Ishikawa (cell line): Measurements from ENCODE around the gene OPTN.
A peak's percentile ranks its signal among the peaks of the same experiment; 100 is the strongest.

ENCODE experiments used
- CEBPB ChIP-seq: IDR thresholded peaks from 2 replicates; pipeline ENCODE4 v1.6.1; 2012
- CREB1 ChIP-seq: IDR thresholded peaks from 2 replicates; pipeline ENCODE4 v1.6.1; 2012; ENCODE audit warnings: low read depth
- EGR1 ChIP-seq: IDR thresholded peaks from 2 replicates; pipeline ENCODE4 v1.6.1; 2012
- EP300 ChIP-seq: IDR thresholded peaks from 2 replicates; pipeline ENCODE4 v1.6.1; 2012; ENCODE audit warnings: borderline replicate concordance
- FOXM1 ChIP-seq: IDR thresholded peaks from 2 replicates; pipeline ENCODE4 v1.6.1; 2012; ENCODE audit warnings: low read depth, borderline replicate concordance
- NFIC ChIP-seq: IDR thresholded peaks from 2 replicates; pipeline ENCODE4 v1.6.1; 2012
- RAD21 ChIP-seq: IDR thresholded peaks from 2 replicates; pipeline ENCODE4 v1.6.1; 2012; ENCODE audit warnings: low read depth
- TAF1 ChIP-seq: IDR thresholded peaks from 2 replicates; pipeline ENCODE4 v1.6.1; 2012; ENCODE audit warnings: low read depth, mild to moderate bottlenecking
- TCF12 ChIP-seq: IDR thresholded peaks from 2 replicates; pipeline ENCODE4 v1.6.1; 2012; ENCODE audit warnings: low read depth
- TEAD4 ChIP-seq: IDR thresholded peaks from 2 replicates; pipeline ENCODE4 v1.6.1; 2012
- YY1 ChIP-seq: IDR thresholded peaks from 2 replicates; pipeline ENCODE4 v1.6.1; 2012; ENCODE audit warnings: low read depth
- ZBTB7A ChIP-seq: IDR thresholded peaks from 2 replicates; pipeline ENCODE4 v1.6.1; 2012; ENCODE audit warnings: low read depth
- TF ChIP-seq, protein P1 (sequence below): IDR thresholded peaks from 2 replicates; pipeline ENCODE4 v1.6.1; 2012
- TF ChIP-seq, protein P2 (sequence below): IDR thresholded peaks from 2 replicates; pipeline ENCODE4 v1.6.1; 2012
- TF ChIP-seq, protein P3 (sequence below): IDR thresholded peaks from 2 replicates; pipeline ENCODE4 v1.6.1; 2012; ENCODE audit warnings: low read depth, mild to moderate bottlenecking

OPTN gene

DNA sequence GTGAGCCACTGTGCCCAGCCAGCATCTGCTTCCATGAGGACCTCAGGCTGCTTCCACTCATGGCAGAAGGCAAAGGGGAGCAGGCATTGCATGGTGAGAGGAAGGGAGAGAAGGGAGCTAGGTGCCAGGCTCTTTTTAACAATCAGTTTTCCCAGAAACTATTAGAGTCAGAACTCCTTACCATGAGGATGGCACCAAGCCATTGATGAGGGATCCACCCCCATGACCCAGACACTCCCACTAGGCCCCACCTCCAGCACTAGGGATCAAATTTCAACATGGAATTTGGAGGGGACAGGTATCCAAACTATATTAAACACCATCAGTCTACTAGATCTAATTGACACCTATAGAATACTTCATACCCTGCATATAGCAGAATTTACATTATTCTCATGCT is 47.2 kb downstream of the OPTN start:
- TF ChIP-seq CREB1 (no peak), TEAD4 (no peak), FOXM1 (no peak), YY1 (no peak), EP300 (no peak), TAF1 (no peak), EGR1 (no peak), ZBTB7A (no peak), CEBPB (no peak), RAD21 (no peak), TCF12 (no peak), NFIC (no peak)
- TF ChIP-seq, protein P1, sequence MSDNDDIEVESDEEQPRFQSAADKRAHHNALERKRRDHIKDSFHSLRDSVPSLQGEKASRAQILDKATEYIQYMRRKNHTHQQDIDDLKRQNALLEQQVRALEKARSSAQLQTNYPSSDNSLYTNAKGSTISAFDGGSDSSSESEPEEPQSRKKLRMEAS: no peak
- TF ChIP-seq, protein P2, sequence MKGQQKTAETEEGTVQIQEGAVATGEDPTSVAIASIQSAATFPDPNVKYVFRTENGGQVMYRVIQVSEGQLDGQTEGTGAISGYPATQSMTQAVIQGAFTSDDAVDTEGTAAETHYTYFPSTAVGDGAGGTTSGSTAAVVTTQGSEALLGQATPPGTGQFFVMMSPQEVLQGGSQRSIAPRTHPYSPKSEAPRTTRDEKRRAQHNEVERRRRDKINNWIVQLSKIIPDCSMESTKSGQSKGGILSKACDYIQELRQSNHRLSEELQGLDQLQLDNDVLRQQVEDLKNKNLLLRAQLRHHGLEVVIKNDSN: no peak
- TF ChIP-seq, protein P3, sequence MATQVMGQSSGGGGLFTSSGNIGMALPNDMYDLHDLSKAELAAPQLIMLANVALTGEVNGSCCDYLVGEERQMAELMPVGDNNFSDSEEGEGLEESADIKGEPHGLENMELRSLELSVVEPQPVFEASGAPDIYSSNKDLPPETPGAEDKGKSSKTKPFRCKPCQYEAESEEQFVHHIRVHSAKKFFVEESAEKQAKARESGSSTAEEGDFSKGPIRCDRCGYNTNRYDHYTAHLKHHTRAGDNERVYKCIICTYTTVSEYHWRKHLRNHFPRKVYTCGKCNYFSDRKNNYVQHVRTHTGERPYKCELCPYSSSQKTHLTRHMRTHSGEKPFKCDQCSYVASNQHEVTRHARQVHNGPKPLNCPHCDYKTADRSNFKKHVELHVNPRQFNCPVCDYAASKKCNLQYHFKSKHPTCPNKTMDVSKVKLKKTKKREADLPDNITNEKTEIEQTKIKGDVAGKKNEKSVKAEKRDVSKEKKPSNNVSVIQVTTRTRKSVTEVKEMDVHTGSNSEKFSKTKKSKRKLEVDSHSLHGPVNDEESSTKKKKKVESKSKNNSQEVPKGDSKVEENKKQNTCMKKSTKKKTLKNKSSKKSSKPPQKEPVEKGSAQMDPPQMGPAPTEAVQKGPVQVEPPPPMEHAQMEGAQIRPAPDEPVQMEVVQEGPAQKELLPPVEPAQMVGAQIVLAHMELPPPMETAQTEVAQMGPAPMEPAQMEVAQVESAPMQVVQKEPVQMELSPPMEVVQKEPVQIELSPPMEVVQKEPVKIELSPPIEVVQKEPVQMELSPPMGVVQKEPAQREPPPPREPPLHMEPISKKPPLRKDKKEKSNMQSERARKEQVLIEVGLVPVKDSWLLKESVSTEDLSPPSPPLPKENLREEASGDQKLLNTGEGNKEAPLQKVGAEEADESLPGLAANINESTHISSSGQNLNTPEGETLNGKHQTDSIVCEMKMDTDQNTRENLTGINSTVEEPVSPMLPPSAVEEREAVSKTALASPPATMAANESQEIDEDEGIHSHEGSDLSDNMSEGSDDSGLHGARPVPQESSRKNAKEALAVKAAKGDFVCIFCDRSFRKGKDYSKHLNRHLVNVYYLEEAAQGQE: no peak

DNA sequence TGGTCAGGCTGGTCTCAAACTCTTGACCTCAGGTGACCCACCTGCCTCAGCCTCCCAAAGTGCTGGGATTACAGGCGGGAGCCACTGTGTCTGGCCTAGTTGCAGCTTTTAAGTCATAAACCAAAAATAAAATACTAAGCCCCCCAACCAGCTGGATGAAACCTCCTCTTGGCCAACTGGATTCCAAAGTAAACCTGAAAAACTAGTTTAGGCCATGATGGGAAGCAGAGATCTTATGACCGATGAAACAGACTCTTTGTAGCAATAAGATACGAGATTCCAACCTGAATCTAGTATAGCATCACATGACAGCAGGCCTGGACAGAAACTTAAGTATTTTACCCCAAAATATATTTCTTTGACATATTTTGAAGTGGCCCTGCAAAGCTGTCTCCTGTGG is 52.3 kb downstream of the OPTN start:
- TF ChIP-seq TCF12: no peak
- no peak for TF ChIP-seq ZBTB7A
- TF ChIP-seq, protein P3: no peak
- TF ChIP-seq EGR1: no peak
- TF ChIP-seq, protein P1: no peak
- TF ChIP-seq CEBPB: no peak
- no peak for TF ChIP-seq RAD21
- no peak for TF ChIP-seq TAF1
- TF ChIP-seq, protein P2: no peak
- TF ChIP-seq EP300: no peak
- TF ChIP-seq TEAD4: no peak
- no peak for TF ChIP-seq YY1
- no peak for TF ChIP-seq NFIC
- TF ChIP-seq CREB1: no peak
- no peak for TF ChIP-seq FOXM1

DNA sequence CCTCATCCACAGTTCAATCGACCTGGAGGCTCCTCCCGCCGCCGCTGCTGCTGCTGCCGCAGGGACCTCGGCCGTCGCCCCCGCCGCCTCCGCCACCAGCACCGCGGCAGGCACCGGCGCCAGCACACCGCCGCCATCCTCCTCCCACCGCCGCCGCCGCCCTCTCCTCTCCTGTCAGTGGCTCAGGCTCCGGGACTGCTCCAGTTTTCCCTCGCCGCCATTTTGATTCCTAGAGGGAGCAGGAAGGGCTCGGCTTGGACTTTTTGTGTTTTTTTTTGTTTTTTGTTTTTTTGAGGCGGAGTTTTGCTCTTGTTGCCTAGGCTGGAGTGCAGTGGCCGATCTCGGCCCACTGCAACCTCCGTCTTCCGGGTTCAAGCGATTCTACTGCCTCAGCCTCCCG is 58.4 kb downstream of the OPTN start:
- TF ChIP-seq, protein P2: no peak
- TF ChIP-seq CEBPB: no peak
- TF ChIP-seq TAF1: no peak
- TF ChIP-seq EP300: no peak

DNA sequence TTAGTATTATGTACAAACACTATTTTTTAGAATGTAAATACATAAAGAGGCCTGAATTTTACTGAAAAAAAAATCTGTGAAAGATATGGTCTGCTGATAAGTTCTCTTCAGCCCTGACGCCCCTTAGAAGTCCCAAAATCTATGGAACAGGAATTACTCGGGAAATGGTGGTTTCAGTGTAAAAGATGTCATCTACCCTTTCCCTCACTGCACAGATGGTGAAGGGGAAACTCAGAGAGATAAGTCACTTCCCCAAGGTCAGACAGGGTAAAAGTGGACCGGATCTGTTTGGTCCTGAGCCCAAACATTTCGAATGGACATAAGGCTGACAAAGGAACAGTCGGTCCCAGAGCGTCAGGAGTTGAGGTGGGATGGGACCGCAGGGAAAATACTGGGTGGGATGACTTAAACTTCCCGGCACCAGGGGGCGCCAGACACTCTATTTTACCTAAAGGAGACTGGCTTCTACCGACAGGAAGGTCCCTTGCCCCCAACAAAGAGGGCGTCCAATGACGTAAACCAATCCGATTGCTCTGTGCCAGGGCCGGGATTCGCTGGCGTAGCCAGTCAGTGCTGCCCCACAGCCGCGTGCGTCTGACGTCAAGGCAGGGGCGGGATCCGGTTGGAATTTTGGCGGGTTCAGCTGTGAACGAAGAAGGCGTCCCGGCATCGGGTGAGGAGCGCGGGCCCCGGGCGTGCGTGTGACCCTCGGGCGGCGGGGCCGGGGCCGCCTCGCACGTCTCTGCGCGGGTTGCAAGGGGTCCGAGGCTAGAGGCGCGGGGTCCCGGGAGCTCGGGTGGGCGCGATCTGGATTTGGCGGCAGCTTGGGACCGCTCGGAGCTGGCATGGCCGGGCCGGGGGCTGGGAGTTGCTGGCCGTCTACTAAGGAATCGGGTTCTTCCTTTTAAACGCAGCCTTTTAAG is 61.2 kb downstream of the OPTN start, which contains the start of gene MCM10:
Gene MCM10, plus strand, starts transcription at position 625 of the 923 bp plus-strand sequence. CDS start 2,645 bp downstream, outside the sequence.
- peak; percentile 98 for TF ChIP-seq YY1
- peak; percentile 76 for TF ChIP-seq RAD21
- TF ChIP-seq, protein P2: 0 out of 2 replicates have a peak, but pooled peaks have one; percentile 18
- TF ChIP-seq TCF12: peak; percentile 32; the same call in 1 of the 2 replicates
- TF ChIP-seq TAF1: peak; percentile 54; the same call in 1 of the 2 replicates
- no peak for TF ChIP-seq NFIC
- no peak for TF ChIP-seq ZBTB7A
- TF ChIP-seq, protein P3: no peak
- TF ChIP-seq, protein P1: peak; percentile 69
- TF ChIP-seq CEBPB: no peak
- no peak for TF ChIP-seq EP300
- TF ChIP-seq CREB1: peak; percentile 92
- no peak for TF ChIP-seq FOXM1
- TF ChIP-seq EGR1: no peak
- TF ChIP-seq TEAD4: peak; percentile 43; the same call in 1 of the 2 replicates
